ENCODE data around the gene SPATA20. TPM values are rescaled to one million over a fixed set of nuclear protein-coding genes. Genes with fewer than 3 reads are reported as not detected.

Gene SPATA20
- total and polyA plus RNA-seq, 5 donors, result 45.9 to 71.8 (median 56.7) TPM

GRCh38 chr17:50508573-50509460, 38.2 kb upstream of the SPATA20 start:
- Histone ChIP-seq H3K9me3 (ENCODE audit: control insufficient read depth, low read length) (no peaks in the 10 kb centered on the region), H3K4me3 (ENCODE audit: low read length) (peak overlapping the region; percentile 70), H3K27ac (ENCODE audit: low read length) (peak overlapping the region; percentile 1), H3K27me3 (ENCODE audit: control insufficient read depth, insufficient read depth) (no peaks in the 10 kb centered on the region), H3K4me1 (ENCODE audit: control insufficient read depth, insufficient read depth, low read length) (no peaks in the 10 kb centered on the region)
- intact Hi-C loops (cut with DNase I), result no loop called here
- DNase-seq, result no peak
- peak in 1 of 2 donors; percentile 7 for ATAC-seq
- WGBS, result 28% methylated on average over 32 of the region's 32 CpGs

GRCh38 chr17:50511058-50511457, 35.9 kb upstream of the SPATA20 start:
- intact Hi-C loops (cut with DNase I), result no loop called here

GRCh38 chr17:50513495-50513894, 33.5 kb upstream of the SPATA20 start:
- DNase-seq (no peak), ATAC-seq (no peak)
- WGBS, result 61% methylated on average over 4 of the region's 4 CpGs
- Histone ChIP-seq H3K9me3 (ENCODE audit: control insufficient read depth, low read length) (no peaks in the 10 kb centered on the region), H3K27me3 (ENCODE audit: control insufficient read depth, insufficient read depth) (no peaks in the 10 kb centered on the region), H3K4me3 (ENCODE audit: low read length) (no peak overlapping the region), H3K27ac (ENCODE audit: low read length) (no peak overlapping the region), H3K4me1 (ENCODE audit: control insufficient read depth, insufficient read depth, low read length) (no peaks in the 10 kb centered on the region)
- intact Hi-C loops (cut with DNase I), result no loop called here

More at GRCh38 chr17:50511058-50511457, 35.9 kb upstream of the SPATA20 start:
- H3K4me3 ChIP-seq (ENCODE audit: low read length), result no peak overlapping the region
- H3K27me3 ChIP-seq (ENCODE audit: control insufficient read depth, insufficient read depth), result no peaks in the 10 kb centered on the region
- 34% methylated on average over 3 of the region's 3 CpGs for WGBS
- DNase-seq (no peak), ATAC-seq (no peak)
- no peak overlapping the region for H3K27ac ChIP-seq (ENCODE audit: low read length)
- H3K9me3 ChIP-seq (ENCODE audit: control insufficient read depth, low read length), result no peaks in the 10 kb centered on the region
- H3K4me1 ChIP-seq (ENCODE audit: control insufficient read depth, insufficient read depth, low read length), result no peaks in the 10 kb centered on the region

- H3K27ac ChIP-seq (ENCODE audit: low read length), result no peak overlapping the region
- intact Hi-C loops (cut with DNase I), result no loop called here
- no peak overlapping the region for H3K4me3 ChIP-seq (ENCODE audit: low read length)
- no peaks in the 10 kb centered on the region for H3K4me1 ChIP-seq (ENCODE audit: control insufficient read depth, insufficient read depth, low read length)
- 65% methylated on average over 3 of the region's 3 CpGs for WGBS
- DNase-seq (no peak), ATAC-seq (no peak)
- no peaks in the 10 kb centered on the region for H3K9me3 ChIP-seq (ENCODE audit: control insufficient read depth, low read length)
- H3K27me3 ChIP-seq (ENCODE audit: control insufficient read depth, insufficient read depth), result no peaks in the 10 kb centered on the region
Measured at GRCh38 chr17:50514388-50514787, 32.6 kb upstream of the SPATA20 start.

GRCh38 chr17:50514936-50515702, 31.9 kb upstream of the SPATA20 start:
- Histone ChIP-seq H3K27me3 (ENCODE audit: control insufficient read depth, insufficient read depth) (no peaks in the 10 kb centered on the region), H3K27ac (ENCODE audit: low read length) (peak overlapping the region; percentile 21), H3K9me3 (ENCODE audit: control insufficient read depth, low read length) (no peaks in the 10 kb centered on the region), H3K4me1 (ENCODE audit: control insufficient read depth, insufficient read depth, low read length) (no peaks in the 10 kb centered on the region), H3K4me3 (ENCODE audit: low read length) (no peak overlapping the region)
- intact Hi-C loops (cut with DNase I), result no loop called here
- DNase-seq, result peak; percentile 47 to 79 (median 65)
- WGBS, result 56% methylated on average over 6 of the region's 6 CpGs
- peak; percentile 27 to 66 for ATAC-seq

GRCh38 chr17:50517011-50517410, 30.0 kb upstream of the SPATA20 start:
- ATAC-seq, result peak in 1 of 2 donors; percentile 40
- WGBS, result 72% methylated on average over 4 of the region's 4 CpGs
- H3K27ac ChIP-seq (ENCODE audit: low read length), result no peak overlapping the region

GRCh38 chr17:50517504-50518383, 29.2 kb upstream of the SPATA20 start:
- ATAC-seq, result no peak
- intact Hi-C loops (cut with DNase I), result no loop called here
- Histone ChIP-seq H3K4me1 (ENCODE audit: control insufficient read depth, insufficient read depth, low read length) (no peaks in the 10 kb centered on the region), H3K4me3 (ENCODE audit: low read length) (no peak overlapping the region), H3K27me3 (ENCODE audit: control insufficient read depth, insufficient read depth) (no peaks in the 10 kb centered on the region), H3K9me3 (ENCODE audit: control insufficient read depth, low read length) (no peaks in the 10 kb centered on the region), H3K27ac (ENCODE audit: low read length) (no peak overlapping the region)
- DNase-seq, result no peak
- 82% methylated on average over 8 of the region's 8 CpGs for WGBS

More at GRCh38 chr17:50517011-50517410, 30.0 kb upstream of the SPATA20 start:
- DNase-seq, result no peak
- no peaks in the 10 kb centered on the region for H3K27me3 ChIP-seq (ENCODE audit: control insufficient read depth, insufficient read depth)
- H3K4me3 ChIP-seq (ENCODE audit: low read length), result no peak overlapping the region
- intact Hi-C loops (cut with DNase I), result no loop called here
- no peaks in the 10 kb centered on the region for H3K9me3 ChIP-seq (ENCODE audit: control insufficient read depth, low read length)
- no peaks in the 10 kb centered on the region for H3K4me1 ChIP-seq (ENCODE audit: control insufficient read depth, insufficient read depth, low read length)

- peak in 1 of 3 donors; percentile 35 for DNase-seq
- WGBS, result 74% methylated on average over 13 of the region's 13 CpGs
- Histone ChIP-seq H3K27ac (ENCODE audit: low read length) (no peak overlapping the region), H3K27me3 (ENCODE audit: control insufficient read depth, insufficient read depth) (no peaks in the 10 kb centered on the region), H3K4me3 (ENCODE audit: low read length) (no peak overlapping the region), H3K4me1 (ENCODE audit: control insufficient read depth, insufficient read depth, low read length) (no peaks in the 10 kb centered on the region), H3K9me3 (ENCODE audit: control insufficient read depth, low read length) (no peaks in the 10 kb centered on the region)
- ATAC-seq, result no peak
- intact Hi-C loops (cut with DNase I), result no loop called here
Measured at GRCh38 chr17:50518384-50519023, 28.5 kb upstream of the SPATA20 start.

GRCh38 chr17:50519141-50519834, 27.7 kb upstream of the SPATA20 start:
- Histone ChIP-seq H3K4me3 (ENCODE audit: low read length) (no peak overlapping the region), H3K9me3 (ENCODE audit: control insufficient read depth, low read length) (no peaks in the 10 kb centered on the region), H3K27me3 (ENCODE audit: control insufficient read depth, insufficient read depth) (no peaks in the 10 kb centered on the region), H3K4me1 (ENCODE audit: control insufficient read depth, insufficient read depth, low read length) (no peaks in the 10 kb centered on the region), H3K27ac (ENCODE audit: low read length) (no peak overlapping the region)
- ATAC-seq, result no peak
- WGBS, result 89% methylated on average over 8 of the region's 8 CpGs
- intact Hi-C loops (cut with DNase I), result no loop called here
- DNase-seq, result peak in 2 of 3 donors; percentile 2 to 33

GRCh38 chr17:50520483-50520882, 26.5 kb upstream of the SPATA20 start:
- Histone ChIP-seq H3K4me3 (ENCODE audit: low read length) (no peak overlapping the region), H3K27me3 (ENCODE audit: control insufficient read depth, insufficient read depth) (no peaks in the 10 kb centered on the region), H3K9me3 (ENCODE audit: control insufficient read depth, low read length) (no peaks in the 10 kb centered on the region), H3K4me1 (ENCODE audit: control insufficient read depth, insufficient read depth, low read length) (no peaks in the 10 kb centered on the region), H3K27ac (ENCODE audit: low read length) (no peak overlapping the region)
- DNase-seq (peak in 1 of 3 donors; percentile 3), ATAC-seq (no peak)
- intact Hi-C loops (cut with DNase I), result no loop called here
- 84% methylated on average over 2 of the region's 2 CpGs for WGBS

Data from right cardiac atrium (tissue), 5 donors.